MM.1S (cell line): ENCODE results near the gene DDN.

Experiments
- CTCF ChIP-seq: fragments of 300-600 bp; sonication (generic); IDR thresholded peaks from 2 replicates; pipeline ENCODE4 v1.5.1; 2016; ENCODE audit warnings: antibody characterized with exemption, low read length, mixed read lengths
- EZH2 ChIP-seq: fragments of 300-600 bp; sonication (generic); optimal IDR thresholded peaks from 2 replicates; pipeline ENCODE3; 2017; ENCODE audit warnings: low read depth, mild to moderate bottlenecking, antibody characterized with exemption, low read length, mixed read lengths
- EZH2phosphoT487 ChIP-seq: fragments of 300-600 bp; sonication (generic); IDR thresholded peaks from 2 replicates; pipeline ENCODE4 v1.6.1; 2018; ENCODE audit warnings: antibody characterized with exemption, low read length

GRCh38 chr12:49010092-49010668, 11.0 kb upstream of the DDN start:
- no peak for TF ChIP-seq CTCF
- TF ChIP-seq EZH2: no peak
- no peak for TF ChIP-seq EZH2phosphoT487
